Panc1 (cell line): ENCODE data around the gene PLGRKT.

Experiments
- POLR2AphosphoS5 ChIP-seq: IDR thresholded peaks from 2 replicates; pipeline ENCODE4 v1.6.1; 2012; ENCODE audit warnings: mild to moderate bottlenecking, low read depth, low read length, moderate library complexity
- TCF7L2 ChIP-seq: IDR thresholded peaks from 2 replicates; pipeline ENCODE4 v1.6.1; 2011; ENCODE audit warnings: mild to moderate bottlenecking, low read depth, low read length, inconsistent platforms
- TF ChIP-seq, protein P1 (sequence below): fragments of 450-650 bp; IDR thresholded peaks from 2 replicates; pipeline ENCODE4 v1.5.1; 2017; ENCODE audit warnings: mild to moderate bottlenecking
- TF ChIP-seq, protein P2 (sequence below), 2 experiments: IDR thresholded peaks; 2 replicates each; pipeline ENCODE4 v1.6.1; 2011 to 2012; ENCODE audit warnings: low read depth in 2 of 2, control low read depth in 1 of 2, low read length in 1 of 2, mild to moderate bottlenecking in 1 of 2, moderate library complexity in 1 of 2; ENCODE audit not compliant: insufficient read depth in 1 of 2

DNA sequence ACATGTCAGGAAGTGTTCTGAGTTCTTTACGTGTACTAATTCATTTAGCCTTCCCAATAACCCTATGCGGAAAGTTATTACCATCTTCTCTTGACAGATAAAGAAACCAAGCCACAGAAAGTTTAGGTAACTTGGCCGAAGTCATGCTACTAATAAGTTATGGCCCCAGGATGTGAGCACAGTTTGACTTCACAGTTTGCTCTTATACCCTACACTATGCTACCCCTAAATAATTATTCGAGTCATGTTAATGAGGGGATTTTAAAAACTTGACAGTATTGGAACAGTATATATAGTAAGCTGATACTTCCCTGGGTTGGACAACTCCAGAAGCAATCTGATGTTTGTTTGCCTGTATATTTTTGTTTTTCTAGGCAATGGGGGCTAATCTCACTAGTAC lies 43.2 kb upstream of the PLGRKT start:
- TF ChIP-seq, protein P1, sequence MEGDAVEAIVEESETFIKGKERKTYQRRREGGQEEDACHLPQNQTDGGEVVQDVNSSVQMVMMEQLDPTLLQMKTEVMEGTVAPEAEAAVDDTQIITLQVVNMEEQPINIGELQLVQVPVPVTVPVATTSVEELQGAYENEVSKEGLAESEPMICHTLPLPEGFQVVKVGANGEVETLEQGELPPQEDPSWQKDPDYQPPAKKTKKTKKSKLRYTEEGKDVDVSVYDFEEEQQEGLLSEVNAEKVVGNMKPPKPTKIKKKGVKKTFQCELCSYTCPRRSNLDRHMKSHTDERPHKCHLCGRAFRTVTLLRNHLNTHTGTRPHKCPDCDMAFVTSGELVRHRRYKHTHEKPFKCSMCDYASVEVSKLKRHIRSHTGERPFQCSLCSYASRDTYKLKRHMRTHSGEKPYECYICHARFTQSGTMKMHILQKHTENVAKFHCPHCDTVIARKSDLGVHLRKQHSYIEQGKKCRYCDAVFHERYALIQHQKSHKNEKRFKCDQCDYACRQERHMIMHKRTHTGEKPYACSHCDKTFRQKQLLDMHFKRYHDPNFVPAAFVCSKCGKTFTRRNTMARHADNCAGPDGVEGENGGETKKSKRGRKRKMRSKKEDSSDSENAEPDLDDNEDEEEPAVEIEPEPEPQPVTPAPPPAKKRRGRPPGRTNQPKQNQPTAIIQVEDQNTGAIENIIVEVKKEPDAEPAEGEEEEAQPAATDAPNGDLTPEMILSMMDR = no peak
- TF ChIP-seq, protein P2, sequence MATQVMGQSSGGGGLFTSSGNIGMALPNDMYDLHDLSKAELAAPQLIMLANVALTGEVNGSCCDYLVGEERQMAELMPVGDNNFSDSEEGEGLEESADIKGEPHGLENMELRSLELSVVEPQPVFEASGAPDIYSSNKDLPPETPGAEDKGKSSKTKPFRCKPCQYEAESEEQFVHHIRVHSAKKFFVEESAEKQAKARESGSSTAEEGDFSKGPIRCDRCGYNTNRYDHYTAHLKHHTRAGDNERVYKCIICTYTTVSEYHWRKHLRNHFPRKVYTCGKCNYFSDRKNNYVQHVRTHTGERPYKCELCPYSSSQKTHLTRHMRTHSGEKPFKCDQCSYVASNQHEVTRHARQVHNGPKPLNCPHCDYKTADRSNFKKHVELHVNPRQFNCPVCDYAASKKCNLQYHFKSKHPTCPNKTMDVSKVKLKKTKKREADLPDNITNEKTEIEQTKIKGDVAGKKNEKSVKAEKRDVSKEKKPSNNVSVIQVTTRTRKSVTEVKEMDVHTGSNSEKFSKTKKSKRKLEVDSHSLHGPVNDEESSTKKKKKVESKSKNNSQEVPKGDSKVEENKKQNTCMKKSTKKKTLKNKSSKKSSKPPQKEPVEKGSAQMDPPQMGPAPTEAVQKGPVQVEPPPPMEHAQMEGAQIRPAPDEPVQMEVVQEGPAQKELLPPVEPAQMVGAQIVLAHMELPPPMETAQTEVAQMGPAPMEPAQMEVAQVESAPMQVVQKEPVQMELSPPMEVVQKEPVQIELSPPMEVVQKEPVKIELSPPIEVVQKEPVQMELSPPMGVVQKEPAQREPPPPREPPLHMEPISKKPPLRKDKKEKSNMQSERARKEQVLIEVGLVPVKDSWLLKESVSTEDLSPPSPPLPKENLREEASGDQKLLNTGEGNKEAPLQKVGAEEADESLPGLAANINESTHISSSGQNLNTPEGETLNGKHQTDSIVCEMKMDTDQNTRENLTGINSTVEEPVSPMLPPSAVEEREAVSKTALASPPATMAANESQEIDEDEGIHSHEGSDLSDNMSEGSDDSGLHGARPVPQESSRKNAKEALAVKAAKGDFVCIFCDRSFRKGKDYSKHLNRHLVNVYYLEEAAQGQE (IDR thresholded peaks at IDR 0.05; ENCODE audit: insufficient read depth in 1 of 2, low read depth in 2 of 2, low read length in 1 of 2) = no peak
- TF ChIP-seq POLR2AphosphoS5 = no peak
- no peak for TF ChIP-seq TCF7L2
